ENCODE data around the gene AKAP6. TPM values are rescaled to one million over a fixed set of nuclear protein-coding genes. Genes with fewer than 3 reads are reported as not detected.

The AKAP6 gene
- total and polyA plus RNA-seq, 2 of the 8 experiments (the other 6 are each of a cell fraction or from before 2014, with no cell fraction given), result 0.09 to 0.89 TPM

DNA sequence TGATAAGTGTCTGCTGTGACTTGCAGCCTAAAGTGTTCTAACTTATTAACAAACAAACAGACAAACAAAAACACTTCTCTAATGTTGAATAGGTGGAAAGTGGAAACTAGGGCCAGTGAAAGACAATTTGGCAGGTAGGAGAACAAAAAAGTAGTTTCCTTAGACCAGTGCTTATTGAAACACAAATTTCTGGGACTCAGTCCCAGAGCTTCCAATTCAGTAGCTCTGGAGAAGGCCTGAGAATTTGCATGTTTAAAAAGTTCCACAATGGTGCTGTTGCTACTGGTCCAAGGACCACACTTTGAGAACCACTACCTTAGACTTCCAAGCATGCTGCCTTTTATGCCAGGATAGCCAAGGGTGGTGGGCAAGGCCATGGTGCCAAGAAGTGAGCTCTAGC lies 67.8 kb downstream of the AKAP6 start:
- no peak overlapping the region for H3K14ac ChIP-seq (ENCODE audit: insufficient read length)
- no peak overlapping the region for H3K4ac ChIP-seq (replicated peaks; ENCODE audit: insufficient read length, low read depth, low read length)
- H3K4me1 ChIP-seq (replicated peaks in 1 of 4; ENCODE audit: control insufficient read depth in 3 of 4, insufficient read depth in 4 of 4, low read length in 3 of 4), result peaks cover 0 to 4% (median 1%) of the 10 kb centered on the region in 4 experiments; a peak in 4 of 7 replicates
- no peaks in the 10 kb centered on the region for H3K27me3 ChIP-seq (replicated peaks in 1 of 4; ENCODE audit: control insufficient read depth in 3 of 4, extremely low read depth in 1 of 4, insufficient read depth in 3 of 4, low read length in 3 of 4)
- H3K9ac ChIP-seq (replicated peaks in 1 of 4; ENCODE audit: extremely low read depth in 1 of 4, low read depth in 3 of 4, low read length in 3 of 4), result no peak overlapping the region
- no peak for FAIRE-seq
- H3K9me3 ChIP-seq (ENCODE audit: insufficient read depth in 2 of 2, low read depth in 1 of 2, low read length in 1 of 2), result no peaks in the 10 kb centered on the region; a peak in 1 of 4 replicates
- no peak overlapping the region for H3K4me2 ChIP-seq (ENCODE audit: insufficient read depth in 1 of 2, low read depth in 2 of 2, low read length in 2 of 2)
- H2BK12ac ChIP-seq (ENCODE audit: low read depth, low read length), result no peak overlapping the region
- no peak for DNase-seq (ENCODE audit: low read depth in 1 of 2, low spot score in 2 of 2)
- no peak overlapping the region for H2AFZ ChIP-seq (ENCODE audit: low read length)
- H3K4me3 ChIP-seq (ENCODE audit: extremely low read depth in 1 of 4, insufficient read depth in 2 of 4, low read depth in 3 of 4, low read length in 4 of 4), result no peak overlapping the region
- H2AK5ac ChIP-seq (ENCODE audit: low read depth, low read length), result no peak overlapping the region
- H3K23ac ChIP-seq (ENCODE audit: insufficient read length), result no peak overlapping the region
- no peaks in the 10 kb centered on the region for H3K79me1 ChIP-seq (ENCODE audit: low read depth, low read length)
- no peak overlapping the region for H4K8ac ChIP-seq (ENCODE audit: extremely low read depth, insufficient read depth, low read length)
- H3K18ac ChIP-seq (ENCODE audit: extremely low read depth, low read length), result no peak overlapping the region
- H2BK20ac ChIP-seq (ENCODE audit: low read length), result no peak overlapping the region
- H3K23me2 ChIP-seq (ENCODE audit: low read depth, low read length), result no peaks in the 10 kb centered on the region
- H2BK120ac ChIP-seq (replicated peaks; ENCODE audit: low read depth, low read length), result no peak overlapping the region
- no peak overlapping the region for H3K27ac ChIP-seq (ENCODE audit: low read depth, low read length)
- CTCF ChIA-PET (ENCODE audit: partially characterized antibody), result interaction anchor here (1.5 kb wide), 1 partner anchor 142 kb away, joined by 4 read pairs; no protein-coding TSS in a partner anchor
- H3K56ac ChIP-seq (replicated peaks; ENCODE audit: insufficient read length, low read depth, low read length), result no peak overlapping the region
- POLR2A ChIA-PET (ENCODE audit: partially characterized antibody), result no interaction called here
- H2BK5ac ChIP-seq (ENCODE audit: low read depth, low read length), result no peak overlapping the region
- no peak overlapping the region for H2BK15ac ChIP-seq (ENCODE audit: low read length)
- H4K91ac ChIP-seq (replicated peaks; ENCODE audit: insufficient read length, low read length), result no peak overlapping the region
- H3K36me3 ChIP-seq (ENCODE audit: control insufficient read depth in 2 of 4, insufficient read depth in 4 of 4, low read length in 3 of 4), result no peaks in the 10 kb centered on the region
- no peak for TF ChIP-seq MAFK (IDR thresholded peaks at IDR 0.05; ENCODE audit: low read depth, low read length)
- TF ChIP-seq SP1 (IDR thresholded peaks at IDR 0.05; ENCODE audit: low read depth, low read length), result no peak
- TF ChIP-seq SIN3A (conservative IDR thresholded peaks at IDR 0.05 in 1 of 2, IDR thresholded peaks at IDR 0.05 in 1 of 2; ENCODE audit: low read depth in 1 of 2, low read length in 2 of 2), result no peak
- TF ChIP-seq, protein P1, sequence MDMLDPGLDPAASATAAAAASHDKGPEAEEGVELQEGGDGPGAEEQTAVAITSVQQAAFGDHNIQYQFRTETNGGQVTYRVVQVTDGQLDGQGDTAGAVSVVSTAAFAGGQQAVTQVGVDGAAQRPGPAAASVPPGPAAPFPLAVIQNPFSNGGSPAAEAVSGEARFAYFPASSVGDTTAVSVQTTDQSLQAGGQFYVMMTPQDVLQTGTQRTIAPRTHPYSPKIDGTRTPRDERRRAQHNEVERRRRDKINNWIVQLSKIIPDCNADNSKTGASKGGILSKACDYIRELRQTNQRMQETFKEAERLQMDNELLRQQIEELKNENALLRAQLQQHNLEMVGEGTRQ (IDR thresholded peaks at IDR 0.05; ENCODE audit: low read length), result no peak
- TF ChIP-seq, protein P2, sequence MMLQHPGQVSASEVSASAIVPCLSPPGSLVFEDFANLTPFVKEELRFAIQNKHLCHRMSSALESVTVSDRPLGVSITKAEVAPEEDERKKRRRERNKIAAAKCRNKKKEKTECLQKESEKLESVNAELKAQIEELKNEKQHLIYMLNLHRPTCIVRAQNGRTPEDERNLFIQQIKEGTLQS (IDR thresholded peaks at IDR 0.05; ENCODE audit: insufficient read depth, low read depth, low read length), result no peak
- H4K20me1 ChIP-seq (replicated peaks in 1 of 2; ENCODE audit: control insufficient read depth in 1 of 2, insufficient read depth in 2 of 2, low read length in 2 of 2), result no peaks in the 10 kb centered on the region
- no peaks in the 10 kb centered on the region for H3K79me2 ChIP-seq (ENCODE audit: control insufficient read depth in 1 of 2, insufficient read depth in 2 of 2, low read length in 2 of 2)
- no peak overlapping the region for H4K5ac ChIP-seq (ENCODE audit: insufficient read length, low read depth, low read length)
